Caco-2 (cell line): ENCODE measurements around the gene GARIN5A. TPM values are rescaled to one million over a fixed set of nuclear protein-coding genes. Genes with fewer than 3 reads are reported as not detected.

Source experiments
- BruUV-seq: library from RNA; stranded (reverse); fragments of 400-500 nt; replicated peaks from 2 replicates; lab custom pipeline; 2021; lab: Mats Ljungman, UMichigan
- CTCF ChIA-PET: fragments of 300-600 bp; sonication (Branson Sonifier 250); formaldehyde crosslinking; loops from one replicate; lab custom pipeline; 2022; ENCODE audit warnings: antibody characterized with exemption; lab: Charles Lee
- POLR2A ChIA-PET: fragments of 300-600 bp; sonication (Branson Sonifier 250); formaldehyde crosslinking; loops from one replicate; lab custom pipeline; 2022; ENCODE audit warnings: antibody characterized with exemption; lab: Charles Lee
- DNase-seq, 2 experiments: peaks; one replicate each; pipeline versions ENCODE4 v3.0.0 to v3.0.0-alpha.2; 2020 to 2022
- H3K27me3 ChIP-seq: replicated peaks from 2 replicates; pipeline ENCODE4 v1.6.0; 2011; ENCODE audit warnings: low read length; ENCODE audit not compliant: control insufficient read depth, insufficient read depth
- H3K36me3 ChIP-seq: 2 replicates; pipeline ENCODE4 v1.5.1; 2011; ENCODE audit warnings: low read length; ENCODE audit not compliant: control insufficient read depth, insufficient read depth
- H3K4me1 ChIP-seq: fragments of 250-450 bp; sonication (Bioruptor Pico); 2 replicates; pipeline ENCODE4 v1.5.1; 2020; ENCODE audit warnings: mild to moderate bottlenecking
- H3K4me3 ChIP-seq: 2 replicates; pipeline ENCODE4 v1.5.1; 2011; ENCODE audit warnings: low read depth, mild to moderate bottlenecking, control low read depth, low read length
- H3K9me3 ChIP-seq: fragments of 250-450 bp; sonication (Bioruptor Pico); 2 replicates; pipeline ENCODE4 v1.5.1; 2020; ENCODE audit warnings: mild to moderate bottlenecking, moderate library complexity
- H3K27ac Mint-ChIP-seq: one replicate; pipeline ENCODE4 v1.8.0; 2022; ENCODE audit warnings: mixed read lengths; ENCODE audit not compliant: unreplicated experiment
- H3K27me3 Mint-ChIP-seq: one replicate; pipeline ENCODE4 v1.8.0; 2022; ENCODE audit warnings: mixed read lengths; ENCODE audit not compliant: insufficient read depth, unreplicated experiment
- H3K36me3 Mint-ChIP-seq: one replicate; pipeline ENCODE4 v1.8.0; 2022; ENCODE audit warnings: mild to moderate bottlenecking, mixed read lengths; ENCODE audit not compliant: insufficient read depth, unreplicated experiment
- H3K4me1 Mint-ChIP-seq: one replicate; pipeline ENCODE4 v1.8.0; 2022; ENCODE audit warnings: low read depth, mixed read lengths; ENCODE audit not compliant: unreplicated experiment
- H3K4me3 Mint-ChIP-seq: one replicate; pipeline ENCODE4 v1.8.0; 2022; ENCODE audit warnings: mild to moderate bottlenecking, moderate library complexity, mixed read lengths; ENCODE audit not compliant: unreplicated experiment
- H3K9me3 Mint-ChIP-seq: one replicate; pipeline ENCODE4 v1.8.0; 2022; ENCODE audit warnings: mixed read lengths; ENCODE audit not compliant: unreplicated experiment
- CTCF ChIP-seq, 2 experiments: fragments of 200-600 bp in 1 of 2; IDR thresholded peaks; 1 replicate in 1 of 2; 2 replicates in 1 of 2; pipeline versions ENCODE4 v1.5.1 to v1.8.0; 2011 to 2022; ENCODE audit warnings: antibody characterized with exemption in 1 of 2, control low read depth in 1 of 2, inconsistent platforms in 1 of 2, low read depth in 1 of 2, low read length in 1 of 2, mild to moderate bottlenecking in 1 of 2, moderate library complexity in 1 of 2; ENCODE audit not compliant: insufficient read depth in 1 of 2, severe bottlenecking in 1 of 2, unreplicated experiment in 1 of 2
- intact Hi-C: fragments of 100-400 bp; cut with micrococcal nuclease; formaldehyde crosslinking; loops from one replicate; pipeline ENCODE4 v1.10.0; 2022; ENCODE audit not compliant: unreplicated experiment
- total RNA-seq: library from RNA; stranded (reverse); gene quantifications from 2 replicates; pipeline ENCODE4 v1.2.3, GENCODE V29; 2022

Gene GARIN5A
- total RNA-seq, 1 experiment from 2014 or later = 1.4 TPM

- Mint-ChIP-seq H3K27ac (no peak overlapping the region), H3K4me3 (no peak overlapping the region), H3K36me3 (no peaks in the 10 kb centered on the region), H3K9me3 (no peaks in the 10 kb centered on the region), H3K4me1 (peaks cover 7% of the 10 kb centered on the region), H3K27me3 (no peaks in the 10 kb centered on the region)
- Histone ChIP-seq H3K4me3 (no peak overlapping the region), H3K36me3 (no peaks in the 10 kb centered on the region), H3K9me3 (no peaks in the 10 kb centered on the region), H3K27me3 (no peaks in the 10 kb centered on the region), H3K4me1 (peaks cover 28% of the 10 kb centered on the region)
- no peak for DNase-seq
- ChIA-PET CTCF (interaction anchor here (1.0 to 1.2 kb wide), 2 partner anchors 30 to 106 kb away, joined by 3 to 4 read pairs; partner anchors contain the start of gene MYBPC2), POLR2A (no interaction called here)
- intact Hi-C loops = no loop called here
- no peak for TF ChIP-seq CTCF (IDR thresholded peaks at IDR 0.05; ENCODE audit: insufficient read depth in 1 of 2, low read depth in 1 of 2, low read length in 1 of 2, severe bottlenecking in 1 of 2, unreplicated experiment in 1 of 2)
- no TSS peak for BruUV-seq
Measured at GRCh38 chr19:50462970-50463369, 13.7 kb downstream of the GARIN5A start.

DNA sequence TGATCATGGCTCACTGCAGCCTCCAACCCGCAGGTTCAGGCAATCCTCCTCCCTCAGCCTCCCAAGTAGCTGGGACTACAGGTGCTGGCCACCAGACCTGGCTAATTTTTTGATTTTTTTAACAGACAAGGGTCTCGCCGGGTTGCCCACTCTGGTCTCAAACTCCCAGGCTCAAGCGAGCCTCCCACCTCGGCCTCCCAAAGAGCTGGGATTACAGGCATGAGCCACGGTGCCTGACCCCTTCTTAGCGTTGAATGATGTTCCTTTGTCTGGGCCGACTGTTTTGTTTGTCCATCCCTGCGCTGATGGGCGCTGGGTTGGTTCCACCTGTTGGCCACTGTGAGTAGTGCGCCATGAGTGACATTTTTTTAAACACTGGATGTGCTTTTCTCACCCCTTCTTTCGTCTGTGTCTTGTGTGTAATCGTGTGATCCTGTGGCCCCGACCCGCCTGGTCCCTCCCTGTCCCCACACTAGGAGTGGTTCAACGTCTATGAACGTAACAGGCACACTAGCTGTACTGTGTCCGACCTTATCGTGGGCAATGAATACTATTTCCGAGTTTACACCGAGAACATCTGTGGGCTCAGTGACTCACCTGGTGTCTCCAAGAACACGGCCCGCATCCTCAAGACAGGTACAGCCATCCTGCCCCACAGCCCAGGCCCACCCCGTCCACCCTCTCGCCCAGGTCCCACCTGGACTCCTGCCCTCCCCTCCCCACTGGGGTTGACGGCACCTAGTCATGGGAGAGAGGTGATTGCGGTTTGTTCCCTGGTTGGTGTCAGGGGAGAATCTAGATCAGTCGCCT is 15.4 kb downstream of the GARIN5A start:
- peaks cover 9% of the 10 kb centered on the region for H3K9me3 Mint-ChIP-seq
- Histone ChIP-seq H3K36me3 (no peaks in the 10 kb centered on the region), H3K9me3 (no peaks in the 10 kb centered on the region), H3K27me3 (no peaks in the 10 kb centered on the region), H3K4me3 (no peak overlapping the region), H3K4me1 (peaks cover 21% of the 10 kb centered on the region)
- H3K27me3 Mint-ChIP-seq = no peaks in the 10 kb centered on the region
- peak; percentile 79 to 83 for DNase-seq
- no TSS peak for BruUV-seq
- peaks cover 7% of the 10 kb centered on the region for H3K4me1 Mint-ChIP-seq
- no peaks in the 10 kb centered on the region for H3K36me3 Mint-ChIP-seq
- CTCF ChIA-PET = interaction anchor here (0.6 to 1.7 kb wide), 19 partner anchors 11 to 263 kb away, joined by 3 to 44 read pairs (median 4); partner anchors contain the start of genes KCNC3, MYBPC2, NR1H2 and POLD1
- peak overlapping the region; percentile 33 for H3K4me3 Mint-ChIP-seq
- intact Hi-C loops = loop anchor here (1.0 to 2.0 kb wide), 4 partner anchors 30 to 93 kb away; partner anchors contain the start of gene NR1H2
- POLR2A ChIA-PET = interaction anchor here (1.0 to 2.2 kb wide), 6 partner anchors 50 to 128 kb away, joined by 3 to 18 read pairs (median 5); partner anchors contain the start of genes JOSD2, NR1H2 and POLD1
- peak; percentile 89 to 91 for TF ChIP-seq CTCF (IDR thresholded peaks at IDR 0.05; ENCODE audit: insufficient read depth in 1 of 2, low read depth in 1 of 2, low read length in 1 of 2, severe bottlenecking in 1 of 2, unreplicated experiment in 1 of 2)
- peak overlapping the region; percentile 56 for H3K27ac Mint-ChIP-seq

DNA sequence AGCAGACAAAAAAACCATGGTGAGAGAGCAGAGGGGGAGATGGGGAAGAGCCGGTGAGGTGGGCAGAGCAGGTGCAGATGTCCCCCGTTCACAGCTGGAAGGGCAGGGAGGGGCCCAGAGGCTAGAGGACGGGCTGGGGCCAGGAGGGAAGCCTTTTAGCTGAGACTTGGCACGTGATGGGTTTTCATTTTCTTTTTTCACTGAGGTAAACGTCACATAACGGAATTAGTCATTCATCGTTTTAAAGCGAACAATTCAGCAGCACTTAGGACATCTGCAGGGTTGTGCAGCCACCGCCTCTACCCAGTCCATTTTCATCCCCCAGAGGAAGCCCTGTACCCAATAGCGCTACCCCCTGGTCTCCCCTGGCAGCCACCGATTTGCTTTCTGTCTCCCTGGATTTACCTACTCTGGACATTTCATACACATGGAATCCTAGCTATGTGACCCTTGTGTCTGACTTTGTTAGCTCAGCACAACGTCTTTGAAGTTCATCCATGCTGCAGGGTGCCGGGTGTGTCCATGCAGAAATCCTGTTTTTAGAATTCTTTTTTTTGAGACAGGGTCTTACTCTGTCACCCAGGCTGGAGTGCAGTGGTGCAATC is 16.4 kb downstream of the GARIN5A start:
- peak; percentile 28 to 71 for TF ChIP-seq CTCF (IDR thresholded peaks at IDR 0.05; ENCODE audit: insufficient read depth in 1 of 2, low read depth in 1 of 2, low read length in 1 of 2, severe bottlenecking in 1 of 2, unreplicated experiment in 1 of 2)
- H3K4me1 ChIP-seq = peaks cover 21% of the 10 kb centered on the region
- intact Hi-C loops = loop anchor here (1.0 to 2.0 kb wide), 3 partner anchors 45 to 103 kb away; partner anchors contain the start of gene NR1H2
- CTCF ChIA-PET = interaction anchor here (0.6 to 1.7 kb wide), 19 partner anchors 10 to 264 kb away, joined by 3 to 44 read pairs (median 5); partner anchors contain the start of genes KCNC3, MYBPC2, NR1H2 and POLD1
- DNase-seq = peak; percentile 84 to 88
- H3K27ac Mint-ChIP-seq = peak overlapping the region; percentile 48
- H3K9me3 Mint-ChIP-seq = peaks cover 19% of the 10 kb centered on the region
- H3K4me3 Mint-ChIP-seq = peak overlapping the region; percentile 28
- H3K9me3 ChIP-seq = no peaks in the 10 kb centered on the region
- no peaks in the 10 kb centered on the region for H3K27me3 ChIP-seq
- H3K36me3 ChIP-seq = no peaks in the 10 kb centered on the region
- H3K36me3 Mint-ChIP-seq = no peaks in the 10 kb centered on the region
- H3K4me1 Mint-ChIP-seq = peaks cover 7% of the 10 kb centered on the region
- BruUV-seq = no TSS peak
- no peaks in the 10 kb centered on the region for H3K27me3 Mint-ChIP-seq
- POLR2A ChIA-PET = interaction anchor here (0.6 to 2.2 kb wide), 7 partner anchors 48 to 127 kb away, joined by 3 to 18 read pairs (median 4); partner anchors contain the start of genes JOSD2, NR1H2 and POLD1
- H3K4me3 ChIP-seq = no peak overlapping the region
